Measurements from ENCODE around the gene IL3. TPM values are rescaled to one million over a fixed set of nuclear protein-coding genes. Genes with fewer than 3 reads are reported as not detected.

The IL3 gene
- total and polyA plus RNA-seq, 8 donors = not detected

DNA sequence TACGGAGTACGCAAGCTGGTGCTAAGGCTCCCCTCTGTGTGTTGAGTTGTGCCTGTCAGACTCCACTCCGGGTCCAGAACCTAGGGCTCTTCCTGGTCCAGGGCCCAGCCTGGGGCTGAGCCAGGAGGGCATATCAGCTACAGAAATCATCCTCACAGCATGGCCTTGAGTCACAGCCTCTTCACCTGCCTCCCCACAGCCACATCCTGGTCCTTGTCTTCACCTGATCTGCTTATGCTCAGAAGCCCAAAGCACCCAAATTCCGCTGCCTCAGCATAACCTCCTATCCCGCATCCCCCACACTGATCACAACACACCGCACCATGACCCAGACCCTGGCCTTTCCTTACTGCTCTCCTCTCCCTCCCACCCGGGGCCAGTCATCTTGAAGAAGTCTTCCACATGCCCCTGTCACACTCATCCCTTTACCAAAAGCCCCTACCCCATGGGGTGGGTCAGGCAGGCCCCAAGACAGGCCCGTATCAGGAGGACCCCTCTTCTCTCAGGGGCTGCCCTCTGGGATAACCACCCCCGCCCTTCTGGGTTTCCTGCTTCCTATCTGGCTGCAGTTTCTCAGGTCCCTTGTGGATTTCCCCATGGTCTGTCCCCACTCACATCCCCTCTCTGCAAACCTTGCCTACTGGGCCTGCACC, 1.3 kb upstream of the IL3 start:
- no peak overlapping the region for H3K4me3 ChIP-seq
- WGBS, 5 donors = 82 to 90% (median 84%) methylated on average over 9 of the region's 9 CpGs
- TF ChIP-seq POLR2A (IDR thresholded peaks at IDR 0.05) (no peak), CTCF (IDR thresholded peaks at IDR 0.05) (no peak), EP300 (IDR thresholded peaks at IDR 0.05) (no peak), POLR2AphosphoS5 (IDR thresholded peaks at IDR 0.05) (no peak)
- intact Hi-C loops (cut with DNase I; ENCODE audit: low total_unique reads) = no loop called here
- H3K27ac ChIP-seq = no peak overlapping the region
- H3K36me3 ChIP-seq = no peaks in the 10 kb centered on the region
- H3K4me1 ChIP-seq = no peaks in the 10 kb centered on the region
- DNase-seq = peak; percentile 8 to 25
- no peaks in the 10 kb centered on the region for H3K27me3 ChIP-seq
- no peaks in the 10 kb centered on the region for H3K9me3 ChIP-seq

GRCh38 chr5:132059696-132060500, 557 bp upstream of the IL3 start:
- no peaks in the 10 kb centered on the region for H3K27me3 ChIP-seq
- H3K27ac ChIP-seq = no peak overlapping the region
- H3K9me3 ChIP-seq = no peaks in the 10 kb centered on the region
- DNase-seq = peak in 1 of 2 donors; percentile 19
- no peaks in the 10 kb centered on the region for H3K36me3 ChIP-seq
- H3K4me1 ChIP-seq = peaks cover 0 to 3% (median 0%) of the 10 kb centered on the region in 4 donors
- intact Hi-C loops (cut with DNase I; ENCODE audit: low total_unique reads) = loop anchor here (10.0 kb wide), 1 partner anchor 125 kb away; no protein-coding TSS in a partner anchor
- H3K4me3 ChIP-seq = no peak overlapping the region
- TF ChIP-seq POLR2A (IDR thresholded peaks at IDR 0.05) (no peak), CTCF (IDR thresholded peaks at IDR 0.05) (no peak), EP300 (IDR thresholded peaks at IDR 0.05) (no peak), POLR2AphosphoS5 (IDR thresholded peaks at IDR 0.05) (no peak)
- 86 to 92% (median 88%) methylated on average over 10 to 13 of the region's 13 CpGs for WGBS, 5 donors

DNA sequence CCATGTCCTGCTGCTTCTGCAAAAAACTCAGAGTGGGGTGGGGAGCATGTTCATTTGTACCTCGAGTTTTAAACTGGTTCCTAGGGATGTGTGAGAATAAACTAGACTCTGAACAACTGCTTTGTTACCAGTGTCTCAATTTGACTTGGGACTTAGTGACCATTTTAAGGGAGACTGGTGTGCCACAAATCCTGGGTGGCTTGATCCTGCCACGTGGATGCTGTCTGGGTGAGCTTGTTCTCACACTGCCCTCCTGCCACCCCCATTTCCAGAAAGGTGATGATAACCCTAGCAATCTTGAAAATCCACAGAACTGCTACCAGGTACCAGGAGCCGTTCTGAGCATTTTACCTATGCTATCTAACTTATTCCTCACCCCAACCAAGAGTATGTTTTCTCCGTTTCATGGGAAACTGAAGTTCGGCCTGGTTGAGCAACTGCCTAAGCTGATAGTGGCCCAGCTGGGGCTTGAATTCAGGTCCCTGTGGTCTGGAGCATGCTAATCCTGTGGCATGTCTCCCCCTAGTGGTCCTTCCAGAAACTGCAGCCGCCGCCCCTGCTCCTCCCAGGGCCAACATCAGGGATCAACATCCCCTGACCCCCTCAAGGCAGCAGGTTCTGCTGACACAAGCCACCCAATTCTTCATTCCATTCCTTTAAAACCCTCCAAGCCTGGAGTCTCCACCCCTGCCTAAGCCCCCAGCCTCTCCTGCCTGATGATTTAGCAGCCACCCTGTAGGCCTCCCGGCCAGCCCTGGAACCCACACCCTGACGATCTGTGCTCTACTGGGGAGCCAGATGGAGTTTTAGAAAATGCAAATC, 2.8 kb downstream of the IL3 start:
- peaks cover 0 to 6% (median 0%) of the 10 kb centered on the region in 4 donors for H3K4me1 ChIP-seq
- H3K27ac ChIP-seq = no peak overlapping the region
- H3K9me3 ChIP-seq = no peaks in the 10 kb centered on the region
- peak; percentile 78 for DNase-seq
- intact Hi-C loops (cut with DNase I; ENCODE audit: low total_unique reads) = loop anchor here (10.0 kb wide), 1 partner anchor 122 kb away; no protein-coding TSS in a partner anchor
- no peak for TF ChIP-seq POLR2A (IDR thresholded peaks at IDR 0.05)
- no peak for TF ChIP-seq POLR2AphosphoS5 (IDR thresholded peaks at IDR 0.05)
- no peak for TF ChIP-seq EP300 (IDR thresholded peaks at IDR 0.05)
- TF ChIP-seq CTCF (IDR thresholded peaks at IDR 0.05) = peak in 5 of 7 experiments; percentile 78 to 98 (median 95)
- no peaks in the 10 kb centered on the region for H3K36me3 ChIP-seq
- H3K27me3 ChIP-seq = no peaks in the 10 kb centered on the region
- H3K4me3 ChIP-seq = no peak overlapping the region
- WGBS, 5 donors = 34 to 43% (median 42%) methylated on average over 9 of the region's 9 CpGs

GRCh38 chr5:132064140-132064539, 3.7 kb downstream of the IL3 start:
- no peak for TF ChIP-seq CTCF (IDR thresholded peaks at IDR 0.05)
- no peak for TF ChIP-seq POLR2A (IDR thresholded peaks at IDR 0.05)
- TF ChIP-seq EP300 (IDR thresholded peaks at IDR 0.05) = no peak
- TF ChIP-seq POLR2AphosphoS5 (IDR thresholded peaks at IDR 0.05) = no peak
- Histone ChIP-seq H3K4me1 (peaks cover 0 to 6% (median 0%) of the 10 kb centered on the region in 4 donors), H3K4me3 (no peak overlapping the region), H3K9me3 (no peaks in the 10 kb centered on the region), H3K27me3 (no peaks in the 10 kb centered on the region), H3K36me3 (no peaks in the 10 kb centered on the region), H3K27ac (no peak overlapping the region)
- intact Hi-C loops (cut with DNase I; ENCODE audit: low total_unique reads) = loop anchor here (10.0 kb wide), 1 partner anchor 121 kb away; no protein-coding TSS in a partner anchor
- WGBS, 5 donors = 55 to 79% (median 71%) methylated on average over 5 of the region's 5 CpGs
- no peak for DNase-seq
